ENCODE data around the gene KHDC4.
"Not testable (repeated sequence)": the region's sequence is repeated elsewhere in the genome, so short reads cannot be mapped to it uniquely, and the experiment has no call there.

KHDC4 gene

DNA sequence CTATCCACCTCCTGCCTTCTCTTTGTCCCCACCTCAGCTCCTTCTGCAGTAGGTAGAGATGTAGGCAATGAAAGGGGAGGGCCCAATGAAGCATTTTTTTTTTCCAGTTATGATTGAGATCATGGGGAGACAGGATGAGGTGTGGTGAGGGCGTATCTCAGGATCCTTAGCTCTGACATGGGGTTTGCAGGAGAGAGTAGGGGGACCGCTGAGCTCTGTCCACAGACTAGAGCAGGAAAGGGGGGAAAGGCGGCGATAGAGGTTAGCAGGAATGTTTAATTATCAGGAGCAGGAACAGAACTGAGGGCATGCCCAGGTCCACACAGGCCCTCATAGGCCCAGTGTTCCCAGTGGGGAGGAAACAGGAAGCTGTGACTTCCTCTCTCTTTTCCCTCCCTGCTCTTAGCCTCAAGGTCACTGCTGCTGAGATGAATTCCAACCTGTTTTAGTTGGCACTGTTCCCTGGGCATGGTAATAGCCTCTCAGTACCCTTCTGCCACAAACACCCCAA is 6.3 kb upstream of the KHDC4 start:
- DNase-seq = no peak

DNA sequence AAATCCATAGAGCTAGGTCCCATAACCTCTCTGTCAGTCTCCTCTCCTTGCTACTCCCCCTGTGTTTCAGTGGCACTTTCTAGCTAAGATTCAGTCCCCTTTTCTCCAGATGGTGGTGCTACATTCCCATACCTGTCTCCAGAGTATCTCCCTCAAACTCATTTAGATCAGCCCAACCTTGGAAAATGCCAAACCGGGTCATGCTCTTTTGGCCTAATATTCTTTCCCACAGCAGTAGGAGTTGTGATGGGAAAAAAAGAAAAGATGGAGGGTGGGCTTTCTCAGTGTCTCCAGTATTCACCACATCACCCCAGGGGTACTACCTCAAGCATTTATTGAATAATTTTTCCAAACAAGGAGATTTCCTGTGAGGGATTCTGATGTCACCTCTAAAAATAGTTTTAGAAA is 4.0 kb upstream of the KHDC4 start:
- DNase-seq = no peak

DNA sequence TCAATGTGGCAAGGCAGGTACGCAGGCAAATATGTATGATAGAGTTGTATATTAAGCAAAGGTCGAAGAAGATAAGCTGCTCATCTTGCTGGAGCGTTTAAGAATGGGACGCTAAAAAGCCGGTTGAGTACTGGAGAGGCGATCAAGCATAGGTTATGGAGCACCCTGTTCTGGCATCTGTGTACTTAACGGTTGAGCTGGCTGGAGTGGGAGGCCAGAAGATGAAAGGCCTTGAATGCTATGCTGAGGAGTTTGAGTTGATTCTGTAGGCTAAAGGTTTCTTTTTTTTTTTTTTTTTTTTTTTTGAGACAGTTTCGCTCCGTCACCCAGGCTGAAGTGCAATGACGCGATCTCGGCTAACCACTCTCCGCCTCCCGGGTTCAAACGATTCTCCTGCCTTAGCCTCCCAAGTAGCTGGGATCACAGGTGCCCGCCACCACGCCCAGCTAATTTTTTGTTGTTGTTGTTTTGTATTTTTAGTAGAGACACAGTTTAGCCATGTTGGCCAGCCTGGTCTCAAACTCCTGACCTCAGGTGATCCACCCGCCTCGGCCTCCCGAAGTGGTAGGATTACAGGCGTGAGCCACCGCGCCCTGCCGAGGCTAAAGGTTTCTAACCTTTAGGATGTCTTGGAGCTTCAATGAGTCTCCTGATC is 850 bp upstream of the KHDC4 start:
- DNase-seq = no peak

DNA sequence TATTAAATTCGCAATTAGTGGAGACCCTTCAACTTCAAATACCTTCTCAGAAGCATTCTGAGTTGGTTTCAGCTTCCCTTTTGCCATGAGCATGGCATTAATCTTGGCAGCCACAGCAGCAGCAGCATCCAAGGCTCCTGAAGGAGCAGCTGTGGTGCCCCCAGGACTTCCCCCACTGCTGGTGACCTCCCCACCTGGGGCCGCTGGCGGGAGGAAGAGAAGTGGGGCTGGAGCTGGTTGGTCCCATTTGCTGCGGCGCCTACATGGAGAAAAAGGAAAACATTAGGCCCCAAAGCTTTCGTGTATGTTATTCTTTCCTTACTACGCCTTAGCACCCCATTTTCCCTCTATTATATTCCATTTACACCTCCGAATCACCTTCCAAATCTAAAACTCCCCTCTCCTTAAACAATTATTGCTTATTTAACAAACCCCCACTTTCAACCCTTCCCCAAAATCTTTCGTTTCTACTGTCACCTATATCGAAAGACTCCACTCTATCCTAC is 569 bp downstream of the KHDC4 start:
- DNase-seq = no peak

DNA sequence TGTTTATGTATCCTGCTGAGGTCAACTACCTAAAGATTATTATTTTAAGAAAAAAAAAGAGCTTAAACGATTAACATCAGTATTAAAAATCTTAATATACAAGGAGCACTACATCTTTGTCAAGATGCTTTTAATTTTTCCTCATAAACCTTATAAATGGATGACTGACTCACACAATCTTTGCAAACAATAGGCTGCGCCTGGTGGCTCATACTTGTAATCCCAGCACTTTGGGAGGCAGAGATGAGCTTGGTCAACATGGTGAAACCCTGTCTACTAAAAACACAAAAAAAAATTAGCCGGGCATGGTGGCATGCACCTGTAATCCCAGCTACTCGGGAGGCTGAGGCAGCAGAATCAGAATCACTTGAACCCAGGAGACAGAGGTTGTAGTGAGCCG is 1.7 kb downstream of the KHDC4 start:
- DNase-seq = no peak

DNA sequence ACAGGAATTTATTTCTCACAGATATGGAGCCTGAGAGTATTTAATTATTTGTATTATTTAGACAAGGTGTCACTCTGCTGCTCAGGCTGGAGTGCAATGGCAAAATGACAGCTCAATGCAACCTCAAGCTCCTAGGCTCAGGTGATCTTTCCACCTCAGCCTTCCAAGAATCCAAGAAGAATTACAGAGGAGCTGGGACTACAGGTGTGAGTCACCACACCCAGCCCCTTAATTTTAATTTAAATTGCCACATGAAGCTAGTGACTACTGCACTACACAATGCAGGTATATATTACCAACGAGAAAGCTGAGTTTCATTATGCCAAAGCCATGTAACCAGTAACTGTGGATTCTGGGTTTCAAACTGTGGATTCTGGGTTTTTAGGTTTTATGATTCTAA is 2.1 kb downstream of the KHDC4 start:
- DNase-seq = no peak

DNA sequence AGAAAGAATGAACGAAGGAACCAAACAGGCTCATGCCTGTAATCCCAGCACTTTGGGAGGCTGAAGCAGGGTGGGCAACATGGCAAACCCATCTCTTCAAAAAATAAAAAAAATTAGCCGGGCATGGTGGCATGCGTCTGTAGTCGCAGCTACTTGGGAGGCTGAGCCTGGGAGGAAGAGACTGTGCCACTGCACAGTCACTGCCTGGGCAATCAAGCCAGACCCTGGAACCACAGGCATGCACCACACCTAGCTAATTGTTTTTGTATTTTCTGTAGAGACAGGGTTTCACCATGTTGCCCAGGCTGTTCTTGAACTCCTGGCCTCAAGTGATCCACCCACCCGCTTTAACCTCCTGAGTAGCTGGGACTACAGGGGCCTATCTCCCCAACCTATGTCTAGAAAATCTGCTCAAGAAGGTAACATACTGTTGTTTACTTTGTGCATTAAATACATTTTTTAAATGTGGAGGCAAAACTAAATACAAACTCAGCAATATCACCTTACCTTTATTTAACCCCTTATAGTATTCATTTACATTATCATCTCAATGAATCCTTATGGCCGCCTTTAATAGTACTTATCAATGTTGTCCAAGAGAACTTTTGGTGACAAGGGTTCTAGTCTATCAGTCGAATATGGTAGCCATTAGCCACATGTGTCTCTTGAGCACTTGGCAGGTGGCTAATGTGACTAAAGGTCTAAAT is 2.7 kb downstream of the KHDC4 start:
- no peak for DNase-seq

DNA sequence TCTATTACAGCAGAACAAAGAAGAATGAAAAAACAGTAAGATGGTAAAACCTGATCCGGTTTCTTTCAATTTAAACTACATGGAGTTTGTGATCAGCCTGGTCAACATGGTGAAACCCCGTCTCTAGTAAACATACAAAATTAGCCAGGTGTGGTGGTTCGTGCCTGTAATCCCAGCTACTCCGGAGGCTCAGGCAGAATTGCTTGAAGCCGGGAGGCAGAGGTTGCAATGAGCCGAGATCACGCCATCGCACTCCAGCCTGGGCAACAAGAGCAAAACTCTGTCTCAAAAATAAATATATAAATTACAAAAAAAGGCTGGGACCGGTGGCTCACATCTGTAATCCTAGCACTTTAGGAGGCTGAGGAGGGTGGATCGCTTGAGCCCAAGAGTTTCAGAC is 3.5 kb downstream of the KHDC4 start:
- DNase-seq = not testable (repeated sequence)

DNA sequence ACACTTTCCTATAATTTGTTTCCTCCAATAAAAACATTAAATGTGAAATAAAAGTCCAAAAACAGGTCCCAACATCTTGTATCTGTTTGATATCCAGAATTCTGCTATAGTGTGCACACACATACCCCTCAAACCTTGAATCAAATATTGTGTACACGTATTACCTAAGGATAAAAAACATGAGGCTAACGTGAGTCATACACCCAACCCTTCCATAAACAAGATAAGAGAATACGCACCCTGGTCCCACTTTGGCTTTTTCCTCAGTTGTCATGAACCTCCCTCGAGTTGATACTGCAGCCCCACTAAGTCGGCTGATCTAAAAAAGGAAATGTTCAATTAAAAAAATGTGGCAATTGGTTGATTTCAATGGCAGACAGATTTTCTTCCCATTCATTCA is 5.2 kb downstream of the KHDC4 start:
- no peak for DNase-seq

DNA sequence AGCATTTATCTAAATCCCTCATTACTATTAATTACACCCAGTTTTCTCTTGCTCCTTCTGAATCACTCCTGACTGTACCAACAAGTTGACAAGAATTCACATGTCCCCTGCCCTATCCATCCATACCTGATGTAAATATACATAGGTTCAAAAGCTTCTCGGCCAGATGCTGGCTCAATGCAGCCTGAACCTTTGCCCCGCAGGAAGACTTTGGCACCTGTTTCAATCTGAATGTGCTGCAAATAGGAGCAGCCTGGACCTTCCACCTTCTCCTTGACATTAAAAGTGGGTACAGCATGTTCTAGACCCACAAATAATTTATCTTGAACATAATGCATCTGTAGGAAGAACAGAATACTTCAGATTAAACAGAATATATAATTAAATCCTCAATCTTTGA is 8.7 kb downstream of the KHDC4 start:
- DNase-seq = no peak

DNA sequence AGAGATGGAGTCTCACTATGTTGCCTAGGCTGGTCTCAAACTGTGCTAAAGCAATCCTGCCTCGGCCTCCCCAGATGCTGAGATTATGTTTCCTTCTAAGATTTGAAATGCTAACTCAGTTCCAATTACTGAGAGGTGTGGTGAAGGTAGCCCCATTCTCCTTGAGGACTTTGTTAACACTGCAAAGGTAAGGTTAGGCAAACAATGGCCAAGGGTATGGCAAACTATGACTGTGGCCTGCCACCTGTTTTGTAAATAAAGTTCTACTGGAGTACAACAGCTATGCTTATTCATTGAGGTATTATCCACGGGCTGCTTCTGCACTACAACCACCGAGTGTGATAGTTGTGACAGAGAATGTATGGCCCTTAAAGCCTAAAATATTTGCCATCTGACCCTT is 13.5 kb downstream of the KHDC4 start:
- no peak for DNase-seq

DNA sequence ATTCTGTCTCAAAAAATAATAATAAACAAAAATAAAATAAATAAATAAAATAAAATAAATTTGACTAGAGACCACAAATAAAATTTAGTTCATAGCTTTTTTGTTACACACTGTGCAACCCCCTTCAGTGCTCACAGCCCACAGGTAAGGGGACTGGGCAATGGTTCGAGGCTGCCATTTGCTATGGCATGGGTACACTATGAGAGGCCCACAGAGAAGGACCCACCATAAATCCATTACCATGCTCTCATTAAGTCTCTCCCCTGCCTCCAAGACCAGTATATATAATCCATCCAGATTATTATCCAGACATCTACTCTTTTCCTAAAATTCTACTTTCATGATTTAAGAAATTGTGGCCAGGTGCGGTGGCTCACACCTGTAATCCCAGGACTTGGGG is 14.4 kb downstream of the KHDC4 start:
- DNase-seq = no peak

DNA sequence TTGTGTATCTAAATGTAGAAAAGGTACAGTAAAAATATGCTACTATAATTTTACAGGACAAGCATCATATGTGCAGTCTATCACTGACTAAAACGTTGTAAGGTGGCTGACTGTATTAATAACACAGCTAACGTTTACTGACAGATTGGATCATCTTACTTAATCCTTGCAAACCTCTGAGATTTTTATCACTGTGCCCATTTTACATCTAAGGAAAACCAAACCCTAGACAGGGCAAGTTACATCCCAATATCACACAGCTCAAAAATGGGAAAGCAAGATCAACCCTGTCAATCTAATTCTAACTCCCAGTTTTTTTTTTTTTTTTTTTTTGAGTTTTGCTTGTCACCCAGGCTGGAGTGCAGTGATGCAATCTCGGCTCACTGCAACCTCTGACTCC is 15.6 kb downstream of the KHDC4 start:
- DNase-seq = no peak

DNA sequence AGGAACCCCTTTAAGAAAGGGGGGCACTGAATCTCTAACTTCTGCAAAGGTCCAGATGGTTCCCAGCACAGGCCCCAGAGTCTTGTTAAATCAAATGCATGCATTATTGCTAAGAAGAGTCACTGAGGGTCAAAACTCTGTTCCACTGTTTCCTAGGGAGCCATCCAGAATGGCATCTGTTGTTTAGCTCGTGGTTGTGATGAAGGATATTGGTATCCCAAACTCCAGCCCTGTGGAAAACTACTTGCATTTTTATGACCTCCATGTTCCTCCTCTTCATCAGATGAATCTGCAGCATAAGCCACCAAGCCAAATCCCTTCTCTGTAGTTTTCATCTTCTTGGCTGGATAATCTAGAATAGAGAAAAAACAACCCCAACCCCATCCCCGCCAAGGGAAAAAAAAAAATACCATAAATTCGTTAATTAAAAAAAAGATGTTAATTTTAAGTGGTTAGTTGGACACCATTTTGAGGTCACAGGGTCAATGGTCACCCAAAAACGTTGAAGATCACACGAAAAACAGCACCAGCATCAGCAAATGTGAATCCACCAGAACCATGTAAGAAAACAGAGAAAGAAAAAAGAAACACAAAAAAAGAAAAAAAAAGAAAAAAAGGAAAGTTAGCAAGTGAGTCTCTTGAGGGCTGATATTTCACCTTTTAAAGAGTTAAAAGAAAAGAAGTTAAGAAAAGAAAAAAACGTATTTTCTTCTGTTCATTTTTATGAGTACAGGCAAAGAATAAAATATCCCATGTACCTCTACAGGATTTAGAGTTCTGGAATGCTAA is 20.1 kb downstream of the KHDC4 start:
- no peak for DNase-seq

DNA sequence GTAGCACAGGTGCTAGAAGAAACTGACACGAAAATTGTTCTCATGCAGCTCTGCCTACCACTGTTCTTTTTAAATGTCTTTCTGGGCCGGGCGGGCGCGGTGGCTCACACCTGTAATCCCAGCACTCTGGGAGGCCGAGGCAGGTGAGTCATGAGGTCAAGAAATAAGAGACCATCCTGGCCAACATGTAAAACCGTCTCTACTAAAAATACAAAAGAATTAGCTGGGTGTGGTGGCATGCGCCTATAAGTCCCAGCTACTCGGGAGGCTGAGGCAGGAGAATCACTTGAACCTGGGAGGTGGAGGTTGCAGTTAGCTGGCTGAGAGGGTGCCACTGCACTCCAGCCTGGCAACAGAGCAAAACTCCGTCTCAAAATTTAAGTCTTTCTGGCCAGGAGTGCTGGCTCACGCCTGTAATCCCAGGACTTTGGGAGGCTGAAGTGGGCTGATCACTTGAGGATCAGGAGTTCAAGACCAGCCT is 22.1 kb downstream of the KHDC4 start:
- no peak for DNase-seq

DNA sequence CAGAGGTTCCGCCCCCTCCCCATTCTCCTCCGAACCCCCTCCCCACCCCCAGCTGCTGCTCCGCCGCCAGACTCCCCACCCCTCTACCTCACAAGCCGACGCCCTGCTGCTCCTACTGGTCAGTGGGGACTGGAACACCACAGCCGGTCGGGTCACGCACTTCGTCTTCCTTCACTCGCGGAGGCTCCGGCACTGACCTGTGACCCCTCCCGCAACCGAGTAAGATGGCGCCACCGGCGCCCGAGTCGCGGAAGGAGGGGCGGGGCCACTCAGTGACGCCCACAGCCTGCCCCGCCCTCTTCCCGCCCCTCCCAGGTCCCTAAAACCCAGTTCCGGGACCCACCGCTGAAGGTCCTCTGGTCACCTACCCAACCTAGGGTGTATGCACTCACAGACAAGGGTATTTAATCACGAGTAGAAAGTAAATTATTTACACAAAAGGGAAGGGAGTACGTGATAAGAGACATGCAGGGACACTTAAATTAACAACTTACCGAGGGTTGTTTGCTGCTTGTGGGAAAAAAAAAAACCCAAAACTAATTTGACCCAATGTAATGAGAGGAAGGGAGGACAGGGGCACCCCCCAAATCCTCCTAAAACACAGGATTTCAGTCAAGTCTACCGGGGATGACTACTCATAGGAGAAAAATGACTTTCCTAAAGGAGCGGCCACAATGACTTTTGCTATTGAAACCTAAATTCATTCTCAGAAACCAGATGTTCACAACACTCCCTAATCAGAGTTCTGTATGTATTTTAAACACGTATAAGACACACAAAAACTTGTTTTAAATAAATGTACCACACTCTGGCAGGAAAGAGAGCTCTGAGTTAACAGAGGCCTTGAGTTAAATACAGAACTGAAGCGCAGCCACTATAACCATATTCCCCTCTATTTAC is 22.8 kb downstream of the KHDC4 start, which contains the start of gene RIT1:
RIT1 (minus strand) TSS at position 194 of the 900 bp plus-strand sequence. CDS start 588 bp downstream, outside the sequence.
- peak; percentile 85 for DNase-seq

DNA sequence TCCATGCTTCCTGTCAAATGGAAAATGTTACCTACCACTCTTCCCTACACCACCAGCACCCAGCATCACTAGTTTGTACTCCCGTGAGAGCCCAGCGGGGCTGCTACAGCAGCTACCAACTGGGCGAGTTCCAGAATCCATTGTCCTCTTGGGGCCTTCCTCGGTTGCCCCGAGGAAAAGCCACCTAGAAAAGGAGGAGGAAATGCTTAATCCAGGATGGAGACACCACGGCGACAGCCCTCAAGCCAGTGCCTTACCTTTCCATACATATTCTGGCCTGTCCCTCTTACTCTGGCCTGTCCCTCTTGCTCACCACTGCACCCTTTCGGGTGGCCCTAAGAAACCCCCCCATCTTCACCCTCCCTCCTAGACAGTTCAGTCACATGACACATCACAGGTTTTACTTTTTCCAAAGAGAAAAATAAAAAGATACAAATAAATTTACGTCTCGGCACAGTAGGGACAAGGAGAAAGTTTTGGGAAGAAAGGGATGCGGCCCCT is 23.5 kb downstream of the KHDC4 start:
- DNase-seq = no peak

DNA sequence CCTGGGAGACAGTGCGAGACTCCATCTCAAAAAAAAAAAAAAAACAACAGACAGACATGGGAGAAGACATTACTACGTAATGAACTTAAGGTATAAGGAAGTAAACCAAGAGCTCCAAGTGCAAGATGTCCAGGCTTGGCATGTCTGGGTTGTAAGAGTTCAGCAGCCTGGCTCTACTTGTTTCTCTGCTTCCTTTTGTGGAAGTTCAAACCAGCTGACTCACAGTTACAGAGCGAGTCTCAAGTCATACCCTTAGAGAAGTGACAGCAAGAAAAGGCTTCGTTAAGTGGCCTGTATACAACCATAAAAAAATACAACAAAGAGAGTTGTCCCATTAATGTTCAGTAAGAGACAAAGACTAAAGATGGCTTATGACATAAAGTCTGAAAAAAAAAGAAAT is 24.3 kb downstream of the KHDC4 start:
- no peak for DNase-seq

DNA sequence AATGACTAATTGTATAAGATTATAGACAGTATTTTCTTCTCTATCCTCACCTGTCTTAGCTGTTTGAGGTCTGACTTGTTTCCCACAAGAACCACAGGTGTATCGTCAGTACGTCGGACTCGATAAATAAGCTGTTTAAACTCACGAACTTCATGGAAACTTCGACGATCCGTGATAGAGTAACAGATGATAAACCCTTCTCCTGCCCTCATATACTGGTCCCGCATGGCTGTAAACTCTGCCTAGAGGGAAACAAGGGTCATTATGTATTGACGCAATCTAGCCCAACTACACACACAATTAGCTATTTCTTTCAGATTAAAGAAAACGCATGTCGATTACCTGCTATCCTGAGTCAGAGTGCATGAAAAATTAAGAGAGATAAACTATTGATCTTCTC is 30.0 kb downstream of the KHDC4 start:
- no peak for DNase-seq

DNA sequence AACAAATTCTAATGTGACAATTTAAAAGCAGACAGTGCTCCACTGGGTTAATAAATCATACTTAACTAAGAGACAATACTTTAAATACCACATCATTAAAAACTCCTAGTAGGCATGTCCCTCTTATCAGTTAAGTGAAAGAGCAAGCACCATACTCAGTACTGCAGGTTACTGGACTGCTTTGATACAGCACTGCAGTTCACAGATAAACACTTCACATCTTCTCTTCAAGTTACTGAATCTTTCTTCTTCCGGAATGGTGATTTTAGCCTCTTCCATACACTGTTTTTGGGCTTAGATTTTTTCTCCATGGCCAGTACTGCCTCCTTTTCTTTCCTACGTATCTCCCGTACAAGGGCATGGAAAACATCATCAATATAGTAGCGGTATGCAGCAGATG is 34.1 kb downstream of the KHDC4 start:
- no peak for DNase-seq

DNA sequence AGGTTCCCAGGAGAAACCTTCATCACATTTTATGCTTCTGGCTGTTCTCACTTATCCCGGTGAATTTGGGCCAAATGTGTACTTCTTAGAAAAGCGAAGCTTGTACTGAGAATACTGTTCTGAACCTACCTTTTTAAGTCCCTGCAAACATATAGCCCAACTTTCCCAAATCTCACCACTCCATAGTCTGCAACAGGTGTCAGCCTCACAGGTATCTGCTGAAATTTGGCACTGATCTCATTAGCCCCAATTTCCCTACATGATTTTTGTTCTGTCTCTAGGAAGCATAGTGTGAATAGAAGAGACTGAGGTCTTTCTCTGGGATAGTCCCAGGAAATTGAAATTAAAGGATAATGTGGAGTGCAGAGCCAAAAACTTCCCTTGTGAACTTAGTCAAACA is 34.5 kb downstream of the KHDC4 start:
- DNase-seq = no peak

DNA sequence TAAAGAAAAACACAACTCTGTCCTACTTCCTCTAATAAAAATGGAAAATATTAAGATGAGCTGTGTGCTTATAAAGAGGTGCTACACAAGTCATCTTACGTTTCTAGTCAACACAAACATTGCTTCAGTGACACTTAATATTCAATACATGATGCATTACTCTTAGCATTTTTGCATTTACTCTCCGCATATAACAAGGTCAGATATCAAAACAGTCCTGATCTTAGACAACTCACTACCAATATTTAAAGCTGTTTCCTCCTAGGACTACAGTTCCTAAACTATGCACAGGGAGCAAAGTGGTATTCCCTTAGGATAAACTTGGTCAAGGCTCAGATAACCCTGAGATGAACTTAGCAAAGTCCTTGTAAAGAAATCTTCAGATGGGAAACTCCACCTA is 35.3 kb downstream of the KHDC4 start:
- DNase-seq = no peak

Data from stimulated activated CD4-positive, alpha-beta T cell treated with anti-CD3 and anti-CD28 coated beads, Interleukin-4, amount 100 ng/mL, for 1 hour (primary cell).